K562 (cell line): Measurements from ENCODE around the gene PNLIPRP2. TPM values are rescaled to one million over a fixed set of nuclear protein-coding genes. Genes with fewer than 3 reads are reported as not detected.

Experiments
- ATAC-seq: fragments of 200-7000 bp; cut with Tn5 transposase; 3 replicates; pipeline ENCODE4 v1.9.1; 2020; ENCODE audit warnings: moderate library complexity
- BruUV-seq: library from RNA; stranded (reverse); fragments of 400-500 nt; replicated peaks from 2 replicates; lab custom pipeline; 2021; lab: Mats Ljungman, UMichigan
- CTCF ChIA-PET: fragments of 300-600 bp; formaldehyde crosslinking; extraction: SDS; loops from one replicate; lab custom pipeline; 2021; ENCODE audit warnings: low intra/inter-chr PET ratio; lab: Yijun Ruan, JAX
- POLR2A ChIA-PET: fragments of 300-600, 350-650 bp; sonication (Branson Sonifier 250); formaldehyde crosslinking; extraction: SDS; loops from one replicate; lab custom pipeline; 2021; ENCODE audit warnings: antibody characterized with exemption, inconsistent platforms; lab: Yijun Ruan, JAX
- DNase-seq, 4 experiments: peaks; one replicate each; pipeline versions ENCODE4 v3.0.0 to v3.0.0-alpha.2; 2011 to 2018; ENCODE audit warnings: low spot score in 3 of 4, mixed read lengths in 3 of 4; ENCODE audit errors: extremely low read depth in 1 of 4
- FAIRE-seq: peaks from 2 replicates; lab custom pipeline; 2011; peaks lifted over from hg19 to GRCh38; lab: Jason Lieb, UNC
- H2AFZ ChIP-seq: 2 replicates; pipeline ENCODE4 v1.6.0; 2011; ENCODE audit warnings: low read depth, low read length, control low read depth, inconsistent platforms
- H3K27ac ChIP-seq: fragments of 200-600 bp; 3 replicates; pipeline ENCODE4 v1.8.0; 2011; ENCODE audit warnings: low read depth, mild to moderate bottlenecking, control low read depth, inconsistent platforms, low read length, moderate library complexity, mixed read lengths; ENCODE audit errors: extremely low read depth
- H3K27me3 ChIP-seq, 2 experiments: fragments of 300-600 bp in 1 of 2; 2 replicates in 1 of 2; 3 replicates in 1 of 2; pipeline versions ENCODE4 v1.6.0 to v1.8.0; 2011; ENCODE audit warnings: inconsistent platforms in 2 of 2, low read length in 2 of 2, mild to moderate bottlenecking in 1 of 2, mixed read lengths in 1 of 2, moderate library complexity in 1 of 2; ENCODE audit not compliant: control insufficient read depth in 2 of 2, insufficient read depth in 2 of 2
- H3K36me3 ChIP-seq: fragments of 300-600 bp; 3 replicates; pipeline ENCODE4 v1.8.0; 2011; ENCODE audit warnings: mild to moderate bottlenecking, low read length, inconsistent platforms; ENCODE audit not compliant: control insufficient read depth, insufficient read depth
- H3K4me1 ChIP-seq, 2 experiments: fragments of 200-600 bp in 1 of 2; replicated peaks in 1 of 2; 2 replicates in 1 of 2; 3 replicates in 1 of 2; pipeline versions ENCODE4 v1.5.1 to v1.8.0; 2011; ENCODE audit warnings: inconsistent platforms in 2 of 2, low read length in 2 of 2, mild to moderate bottlenecking in 1 of 2, mixed read lengths in 1 of 2, moderate library complexity in 1 of 2; ENCODE audit not compliant: control insufficient read depth in 2 of 2, insufficient read depth in 2 of 2
- H3K4me2 ChIP-seq: 2 replicates; pipeline ENCODE4 v1.6.1; 2011; ENCODE audit warnings: low read length, control low read depth, inconsistent platforms, mixed read lengths; ENCODE audit not compliant: insufficient read depth
- H3K4me3 ChIP-seq: fragments of 200-600 bp; sonication (generic), shearing (Covaris generic); 2 replicates; pipeline ENCODE4 v1.5.1; 2016; ENCODE audit warnings: control low read depth, inconsistent platforms
- H3K79me2 ChIP-seq: fragments of 200-600 bp; 3 replicates; pipeline ENCODE4 v1.8.0; 2011; ENCODE audit warnings: low read length, inconsistent platforms; ENCODE audit not compliant: control insufficient read depth, insufficient read depth
- H3K9ac ChIP-seq, 2 experiments: 2 replicates each; pipeline versions ENCODE4 v1.6.0 to v1.6.1; 2011; ENCODE audit warnings: low read depth in 2 of 2, low read length in 2 of 2, control low read depth in 1 of 2, inconsistent platforms in 1 of 2, mild to moderate bottlenecking in 1 of 2, mixed read lengths in 1 of 2; ENCODE audit not compliant: insufficient read depth in 1 of 2
- H3K9me1 ChIP-seq: one replicate; pipeline ENCODE4 v1.6.0; 2011; ENCODE audit warnings: inconsistent platforms, mild to moderate bottlenecking, low read length, moderate library complexity; ENCODE audit not compliant: control insufficient read depth, insufficient read depth
- H3K9me3 ChIP-seq: replicated peaks from 2 replicates; pipeline ENCODE4 v1.5.1; 2011; ENCODE audit warnings: low read depth, low read length, inconsistent platforms; ENCODE audit not compliant: control insufficient read depth, insufficient read depth
- H4K20me1 ChIP-seq: replicated peaks from 2 replicates; pipeline ENCODE4 v1.6.1; 2011; ENCODE audit warnings: low read length, inconsistent platforms, mixed read lengths; ENCODE audit not compliant: control insufficient read depth, insufficient read depth
- BRCA1 ChIP-seq, 2 experiments: fragments of 450-650 bp in 1 of 2; sonication (generic) in 1 of 2; formaldehyde crosslinking in 1 of 2; IDR thresholded peaks; 2 replicates each; pipeline versions ENCODE4 v1.5.0 to v1.6.1; 2017 to 2020; ENCODE audit warnings: mild to moderate bottlenecking in 1 of 2, missing genetic modification reagents in 1 of 2
- CCNT2 ChIP-seq: IDR thresholded peaks from 2 replicates; pipeline ENCODE4 v1.6.1; 2011; ENCODE audit warnings: borderline replicate concordance, low read depth, mild to moderate bottlenecking, moderate library complexity, mixed read lengths, low read length; ENCODE audit not compliant: insufficient read length; ENCODE audit errors: extremely low read depth
- CREBBP ChIP-seq: IDR thresholded peaks from one replicate; pipeline ENCODE4 v1.6.1; 2012; ENCODE audit warnings: low read depth, mild to moderate bottlenecking, control low read depth, inconsistent platforms, low read length
- FOXP1 ChIP-seq: sonication (generic); formaldehyde crosslinking; IDR thresholded peaks from 2 replicates; pipeline ENCODE4 v1.8.0; 2022; ENCODE audit warnings: mild to moderate bottlenecking, missing genetic modification reagents
- MYBL2 ChIP-seq, 2 experiments: fragments of 450-650 bp in 1 of 2; sonication (generic) in 1 of 2; formaldehyde crosslinking in 1 of 2; IDR thresholded peaks; 2 replicates each; pipeline versions ENCODE4 v1.6.1 to v1.8.1; 2017 to 2022; ENCODE audit warnings: borderline replicate concordance in 1 of 2, inconsistent platforms in 1 of 2, low read depth in 1 of 2, mild to moderate bottlenecking in 1 of 2, missing genetic modification reagents in 1 of 2, moderate library complexity in 1 of 2
- NR2C1 ChIP-seq, 2 experiments: fragments of 450-650 bp; IDR thresholded peaks; 2 replicates each; pipeline ENCODE4 v1.6.1; 2017; ENCODE audit warnings: mild to moderate bottlenecking in 2 of 2, antibody characterized with exemption in 1 of 2, inconsistent platforms in 1 of 2, missing compliant biosample characterization in 1 of 2, missing genetic modification characterization in 1 of 2
- SREBF2 ChIP-seq: sonication (generic); formaldehyde crosslinking; IDR thresholded peaks from 2 replicates; pipeline ENCODE4 v1.4.0; 2020; ENCODE audit warnings: mild to moderate bottlenecking, missing genetic modification reagents
- TCFL5 ChIP-seq: fragments of 250-450 bp; sonication (Bioruptor Pico); conservative IDR thresholded peaks from 2 replicates; pipeline ENCODE4 v1.6.1; 2021; ENCODE audit warnings: mild to moderate bottlenecking, moderate library complexity, matching md5 sums
- WGBS: fragments of 100-300 bp; shearing (Covaris generic); methylation state at CpG from one replicate; pipeline ENCODE4 v1.1.6; 2016; ENCODE audit warnings: low coverage, mixed read lengths; ENCODE audit not compliant: insufficient coverage; ENCODE audit errors: missing lambda C conversion rate; 5-methylcytosine and 5-hydroxymethylcytosine counted together
- in situ Hi-C: fragments of 300-500 bp; cut with MboI; formaldehyde crosslinking; loops from 4 replicates; pipeline ENCODE4 v1.15.0; 2018; ENCODE audit warnings: inconsistent platforms, mixed read lengths
- intact Hi-C: fragments of 100-400 bp; cut with micrococcal nuclease; formaldehyde crosslinking; loops from 2 replicates; pipeline ENCODE4 v1.14.2; 2022
- polyA plus RNA-seq, 8 experiments: library from polyadenylated mRNA; depleted of rRNA in 4 of 8; stranded (reverse) in 5 of 8; unstranded in 3 of 8; fragments of >200 nt; fragmentation: Nextera tagmentation in 2 of 8; fragmentation: Illumina TruSeq in 1 of 8; extraction: Ambion mirVana in 2 of 8; extraction: Trizol in 1 of 8; gene quantifications; 2 replicates each; pipeline versions ENCODE4 v1.2.1 to v1.2.3, GENCODE V29; 2011 to 2014; ENCODE audit warnings: inconsistent platforms in 1 of 8, missing spikeins in 1 of 8
- total RNA-seq, 7 experiments: library from RNA; depleted of rRNA in 6 of 7; stranded (reverse); fragments of >200 nt in 6 of 7; fragmentation: Illumina TruSeq in 2 of 7; extraction: Trizol in 2 of 7; gene quantifications; 2 replicates each; pipeline versions ENCODE4 v1.2.1 to v1.2.3, GENCODE V29; 2011 to 2021; ENCODE audit warnings: low replicate concordance in 1 of 7

PNLIPRP2 gene
- total and polyA plus RNA-seq, 9 of the 15 experiments (the other 6 are each of a cell fraction or from before 2014, with no cell fraction given): 0.38 TPM; not detected in 8

DNA sequence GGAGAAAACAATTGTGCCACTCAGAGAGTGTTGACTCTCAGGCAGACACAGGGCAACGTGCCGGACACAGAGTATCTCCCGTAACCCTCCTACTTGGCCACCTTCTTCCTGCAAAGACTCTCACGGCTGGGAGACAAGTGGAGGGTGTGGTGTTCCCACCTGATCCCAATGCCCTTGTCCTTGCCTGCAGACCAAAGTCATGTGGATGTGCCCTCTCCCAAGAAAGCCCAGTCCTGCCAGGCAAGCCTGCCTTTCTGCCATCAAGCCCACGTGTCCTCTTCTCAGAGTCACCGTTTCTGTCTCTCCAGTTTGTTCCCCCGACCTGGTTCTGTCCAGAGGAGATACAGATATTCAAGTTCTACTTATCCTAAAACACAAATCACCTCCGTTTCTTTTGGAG, 723 bp downstream of the PNLIPRP2 start:
- 0% methylated on average over 6 of the region's 8 CpGs for WGBS
- Histone ChIP-seq H3K4me1 (no peaks in the 10 kb centered on the region), H3K9me3 (no peaks in the 10 kb centered on the region), H3K27ac (no peak overlapping the region), H3K27me3 (no peaks in the 10 kb centered on the region), H3K36me3 (no peaks in the 10 kb centered on the region), H3K9me1 (no peaks in the 10 kb centered on the region), H2AFZ (no peak overlapping the region), H3K9ac (no peak overlapping the region), H3K4me2 (no peak overlapping the region), H4K20me1 (no peaks in the 10 kb centered on the region), H3K79me2 (no peaks in the 10 kb centered on the region), H3K4me3 (no peak overlapping the region)
- DNase-seq (no peak), FAIRE-seq (no peak), ATAC-seq (no peak)
- ChIA-PET CTCF (no interaction called here), POLR2A (no interaction called here)
- intact Hi-C loops: no loop called here
- no TSS peak for BruUV-seq
- TF ChIP-seq FOXP1 (CRISPR knock-in tag): no peak
- in situ Hi-C loops: no loop called here

DNA sequence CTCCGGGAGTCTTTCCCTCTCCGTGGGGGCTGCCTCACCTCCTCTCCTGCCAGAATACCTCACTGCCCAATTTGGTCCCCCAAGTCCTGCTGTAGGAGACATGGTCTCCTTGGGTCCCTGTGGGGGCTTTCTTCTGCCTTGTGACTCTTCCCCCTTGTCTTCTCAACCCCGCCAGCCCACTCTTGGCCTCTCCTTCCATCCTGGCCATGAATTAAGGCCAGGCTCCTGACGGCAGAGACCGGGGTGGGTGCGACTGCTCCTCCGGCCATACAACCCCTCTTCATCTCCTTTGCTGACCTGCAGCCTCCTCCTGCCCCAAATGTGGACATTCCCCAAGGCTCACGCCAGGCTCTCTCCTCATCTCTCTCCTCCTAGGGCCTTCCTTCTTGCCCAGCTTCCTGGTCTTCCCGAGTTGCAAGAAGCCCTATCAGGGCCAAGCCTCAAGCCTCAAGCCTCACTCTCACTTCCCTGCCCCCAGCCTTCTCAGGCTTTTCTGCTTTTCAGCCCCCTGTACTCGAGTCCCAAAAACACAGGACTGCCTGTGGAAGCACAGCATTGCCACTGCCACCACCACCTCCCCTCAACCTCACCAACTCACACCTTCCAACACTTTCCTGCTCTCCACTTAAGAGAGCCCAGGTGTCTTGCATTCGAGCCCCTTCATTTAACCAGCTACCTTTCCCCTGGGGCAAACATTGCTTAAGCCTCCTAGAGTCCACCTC, 1.3 kb downstream of the PNLIPRP2 start:
- Histone ChIP-seq H4K20me1 (no peaks in the 10 kb centered on the region), H3K4me1 (no peaks in the 10 kb centered on the region; a peak in 1 of 5 replicates), H3K4me3 (no peak overlapping the region), H3K36me3 (no peaks in the 10 kb centered on the region), H3K9ac (no peak overlapping the region), H2AFZ (no peak overlapping the region), H3K9me3 (no peaks in the 10 kb centered on the region), H3K27ac (no peak overlapping the region), H3K4me2 (no peak overlapping the region), H3K27me3 (peaks cover 0 to 6% of the 10 kb centered on the region in 2 experiments; a peak in 2 of 5 replicates), H3K79me2 (no peaks in the 10 kb centered on the region), H3K9me1 (no peaks in the 10 kb centered on the region)
- ATAC-seq (no peak), FAIRE-seq (no peak), DNase-seq (no peak)
- CTCF ChIA-PET: no interaction called here
- TF ChIP-seq SREBF2 (CRISPR knock-in tag): no peak
- no peak for TF ChIP-seq NR2C1 (IDR thresholded peaks at IDR 0.05)
- TF ChIP-seq NR2C1 (tag; IDR thresholded peaks at IDR 0.05): no peak
- no peak for TF ChIP-seq CCNT2
- TF ChIP-seq MYBL2 (IDR thresholded peaks at IDR 0.05; ENCODE audit: low read depth): no peak
- TF ChIP-seq MYBL2 (CRISPR knock-in tag; IDR thresholded peaks at IDR 0.05; ENCODE audit: borderline replicate concordance): no peak
- no peak for TF ChIP-seq BRCA1 (IDR thresholded peaks at IDR 0.05)
- no peak for TF ChIP-seq BRCA1 (CRISPR knock-in tag; IDR thresholded peaks at IDR 0.05)
- TF ChIP-seq CREBBP: no peak
- TF ChIP-seq TCFL5 (CRISPR knock-in tag): no peak
- WGBS: 0% methylated on average over 6 of the region's 11 CpGs
- no TSS peak for BruUV-seq
- in situ Hi-C loops: no loop called here
- POLR2A ChIA-PET: no interaction called here
- intact Hi-C loops: no loop called here
